GM19193 (cell line): ENCODE data around the gene NBPF11.

Experiments used
- POLR2A ChIP-seq: IDR thresholded peaks from 4 replicates; pipeline ENCODE4 v1.6.1; 2011; ENCODE audit not compliant: insufficient read depth, insufficient read length; ENCODE audit errors: extremely low read depth

The NBPF11 gene, protein sequence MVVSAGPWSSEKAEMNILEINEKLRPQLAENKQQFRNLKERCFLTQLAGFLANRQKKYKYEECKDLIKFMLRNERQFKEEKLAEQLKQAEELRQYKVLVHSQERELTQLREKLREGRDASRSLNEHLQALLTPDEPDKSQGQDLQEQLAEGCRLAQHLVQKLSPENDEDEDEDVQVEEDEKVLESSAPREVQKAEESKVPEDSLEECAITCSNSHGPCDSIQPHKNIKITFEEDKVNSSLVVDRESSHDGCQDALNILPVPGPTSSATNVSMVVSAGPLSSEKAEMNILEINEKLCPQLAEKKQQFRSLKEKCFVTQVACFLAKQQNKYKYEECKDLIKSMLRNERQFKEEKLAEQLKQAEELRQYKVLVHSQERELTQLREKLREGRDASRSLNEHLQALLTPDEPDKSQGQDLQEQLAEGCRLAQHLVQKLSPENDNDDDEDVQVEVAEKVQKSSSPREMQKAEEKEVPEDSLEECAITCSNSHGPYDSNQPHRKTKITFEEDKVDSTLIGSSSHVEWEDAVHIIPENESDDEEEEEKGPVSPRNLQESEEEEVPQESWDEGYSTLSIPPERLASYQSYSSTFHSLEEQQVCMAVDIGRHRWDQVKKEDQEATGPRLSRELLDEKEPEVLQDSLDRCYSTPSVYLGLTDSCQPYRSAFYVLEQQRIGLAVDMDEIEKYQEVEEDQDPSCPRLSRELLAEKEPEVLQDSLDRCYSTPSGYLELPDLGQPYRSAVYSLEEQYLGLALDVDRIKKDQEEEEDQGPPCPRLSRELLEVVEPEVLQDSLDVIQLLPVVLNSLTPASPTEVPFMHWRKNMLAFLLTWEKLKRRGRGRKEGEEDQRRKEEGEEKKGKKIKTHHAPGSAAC

DNA sequence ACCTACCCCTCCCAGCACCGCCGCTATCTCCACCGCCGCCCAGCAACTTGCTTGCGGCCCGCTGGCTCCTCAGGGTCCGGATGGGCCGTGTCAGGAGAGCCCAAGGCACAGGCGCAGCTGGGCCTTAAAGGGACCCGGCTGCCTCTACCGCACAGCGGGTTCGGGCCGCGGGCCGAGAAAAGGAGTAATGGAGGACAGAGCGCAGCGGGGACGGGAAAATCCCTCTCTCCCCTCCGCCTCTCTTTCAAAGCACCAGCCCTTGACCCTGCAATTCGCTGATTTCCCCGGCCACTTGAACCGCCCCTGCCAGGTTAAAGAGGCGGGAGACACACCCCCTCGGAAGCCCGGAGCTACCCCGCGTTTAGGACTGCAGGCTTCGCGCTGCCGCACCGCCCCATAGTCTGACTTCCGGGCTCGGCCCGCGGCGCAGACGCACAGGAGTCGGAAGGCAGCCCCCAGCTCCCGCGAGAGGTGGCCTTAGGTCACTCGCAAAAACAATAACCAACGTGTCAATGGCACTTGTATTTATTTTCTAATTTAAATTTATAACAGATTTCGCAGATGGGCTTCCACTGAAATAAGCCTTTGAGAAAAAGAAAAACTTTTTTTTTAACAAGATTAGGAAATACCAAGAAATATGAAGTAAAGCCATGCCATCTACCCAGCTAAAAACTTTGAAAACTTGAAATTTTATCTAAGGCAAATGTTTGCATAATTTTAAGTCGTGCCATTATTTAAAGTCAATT, at the start of gene NBPF11:
TSS of gene NBPF11 (minus strand) at position 371 of the 746 bp plus-strand sequence. CDS start 25,278 bp downstream, outside the sequence.
- TF ChIP-seq POLR2A: peak; percentile 45

GRCh38 chr1:148166558-148167492, 14.7 kb upstream of the NBPF11 start:
- TF ChIP-seq POLR2A: no peak

GRCh38 chr1:148162363-148162762, 10.3 kb upstream of the NBPF11 start:
- no peak for TF ChIP-seq POLR2A

DNA sequence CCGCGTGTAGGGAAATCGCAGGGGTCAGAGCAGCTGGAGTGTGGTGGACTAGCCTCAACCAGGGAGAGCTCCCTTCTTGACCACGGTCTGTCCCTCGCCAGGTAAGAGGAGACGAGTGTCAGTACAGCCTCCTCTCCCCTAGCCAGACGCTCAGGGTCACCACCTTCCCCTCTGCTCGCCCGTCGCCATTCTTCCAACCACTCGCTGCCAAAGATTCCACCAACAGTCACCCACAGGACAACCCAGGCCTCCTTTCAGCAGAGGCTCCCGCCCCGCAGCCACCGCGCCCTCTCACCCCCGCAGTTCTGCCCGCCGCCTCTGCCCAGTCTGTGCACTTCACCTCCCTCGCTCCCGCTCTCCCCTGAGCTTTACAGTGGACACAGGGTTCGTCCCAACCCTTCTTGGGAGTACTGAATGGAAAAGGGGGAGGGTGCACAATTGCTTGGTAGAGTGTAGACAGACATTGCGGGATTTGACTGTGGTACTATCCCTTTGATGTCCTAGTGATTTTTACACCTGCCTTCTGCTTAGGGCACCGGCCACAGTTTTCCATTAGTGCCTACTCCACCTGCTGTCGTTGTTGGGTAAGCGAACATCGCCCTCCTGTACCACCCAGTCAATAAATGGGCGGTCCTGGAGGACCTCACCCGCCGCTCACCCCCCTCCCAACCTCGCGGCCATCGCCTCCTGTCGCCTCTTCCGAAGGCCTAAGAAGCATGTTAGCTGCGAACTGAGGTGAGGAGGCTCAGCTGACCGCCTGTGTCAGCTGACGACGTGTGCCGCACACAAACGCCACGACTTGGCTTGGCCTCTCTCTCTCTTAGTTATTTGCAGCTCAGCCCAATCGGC, 9.2 kb upstream of the NBPF11 start:
- TF ChIP-seq POLR2A: no peak

DNA sequence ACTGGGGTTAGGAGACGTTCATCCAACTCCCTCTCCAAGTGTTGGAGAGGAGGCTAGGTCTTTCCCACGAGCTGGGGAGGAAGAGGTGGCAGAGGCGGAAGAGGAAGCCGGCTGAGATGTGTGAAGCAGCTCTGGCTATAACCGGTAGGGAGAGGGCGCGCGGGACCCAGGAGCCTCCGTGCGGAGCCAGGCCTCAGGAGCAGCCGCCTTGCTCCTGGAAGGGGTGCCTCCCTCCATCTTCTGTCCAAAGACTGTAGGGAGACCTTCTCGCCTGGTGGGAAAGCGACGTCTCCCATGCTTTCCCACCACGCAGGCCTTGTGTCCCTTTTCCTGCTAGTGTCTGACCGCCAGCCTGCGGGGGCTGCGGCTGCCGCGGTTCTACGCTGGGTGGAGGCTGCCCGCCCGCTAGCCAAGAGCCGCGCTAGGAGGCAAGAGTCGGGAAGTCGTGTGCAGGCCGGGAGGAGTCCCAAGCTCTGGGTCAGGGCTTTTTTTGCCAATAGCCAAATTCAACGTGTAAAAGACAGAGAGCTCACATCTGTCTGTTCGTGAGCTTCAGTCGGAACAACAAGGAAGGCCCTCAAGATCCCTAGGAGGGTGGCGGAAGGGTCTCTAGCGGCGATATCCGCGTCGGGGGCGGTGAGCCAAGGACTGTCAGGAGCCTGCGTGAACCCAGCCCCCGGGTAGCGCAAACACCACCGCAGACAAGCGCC, 8.4 kb upstream of the NBPF11 start:
- TF ChIP-seq POLR2A: no peak

- no peak for TF ChIP-seq POLR2A
Measured at GRCh38 chr1:148160048-148160342, 7.9 kb upstream of the NBPF11 start.

- TF ChIP-seq POLR2A: no peak
Measured at GRCh38 chr1:148158341-148159003, 6.4 kb upstream of the NBPF11 start.
